ENCODE data around the gene NXN. TPM values are rescaled to one million over a fixed set of nuclear protein-coding genes. Genes with fewer than 3 reads are reported as not detected.
"Not testable (repeated sequence)": the region's sequence is repeated elsewhere in the genome, so short reads cannot be mapped to it uniquely, and the experiment has no call there.

Gene NXN
- total and polyA plus RNA-seq, 9 donors = 36.8 to 58.9 (median 54.1) TPM

- Histone ChIP-seq H3K4me3 (ENCODE audit: low read length) (no peak overlapping the region), H3K9me3 (replicated peaks; ENCODE audit: control insufficient read depth, low read depth, low read length) (no peaks in the 10 kb centered on the region), H3K36me3 (ENCODE audit: control insufficient read depth, insufficient read depth, low read length) (peaks cover 61% of the 10 kb centered on the region), H3K27me3 (ENCODE audit: control insufficient read depth, insufficient read depth, low read length) (no peaks in the 10 kb centered on the region), H3K27ac (ENCODE audit: low read length) (peak overlapping the region; percentile 88), H3K4me1 (ENCODE audit: control insufficient read depth, insufficient read depth, low read length) (peaks cover 21% of the 10 kb centered on the region)
- 86% methylated on average over 4 of the region's 9 CpGs for WGBS (ENCODE audit: insufficient coverage)
- no peak for DNase-seq
Observed at GRCh38 chr17:795721-796120, 183.9 kb downstream of the NXN start.

DNA sequence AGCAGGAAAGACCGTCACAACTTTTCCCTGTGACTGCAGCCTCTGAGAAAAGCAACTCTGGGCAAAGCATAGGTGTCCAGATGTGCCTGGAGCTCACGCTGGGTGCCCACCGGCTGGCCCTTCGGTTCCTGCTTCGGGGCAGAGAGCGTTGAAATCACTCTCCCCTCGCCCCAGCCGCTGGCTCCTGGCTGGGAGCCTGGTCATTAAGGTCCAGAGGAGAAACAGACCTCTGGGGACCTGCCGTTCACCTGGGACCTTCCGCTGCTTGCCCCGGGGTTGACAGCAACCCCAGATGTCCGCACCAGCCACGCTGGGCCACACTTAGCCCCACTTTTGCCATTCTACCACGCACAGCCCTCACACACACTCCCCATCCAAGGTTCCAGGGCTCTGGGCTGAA lies 184.3 kb downstream of the NXN start:
- WGBS (ENCODE audit: insufficient coverage) = 36% methylated on average over 12 of the region's 14 CpGs
- H3K4me3 ChIP-seq (ENCODE audit: low read length) = peak overlapping the region; percentile 19
- H3K27ac ChIP-seq (ENCODE audit: low read length) = peak overlapping the region; percentile 88
- no peak for DNase-seq
- no peaks in the 10 kb centered on the region for H3K9me3 ChIP-seq (replicated peaks; ENCODE audit: control insufficient read depth, low read depth, low read length)
- no peaks in the 10 kb centered on the region for H3K27me3 ChIP-seq (ENCODE audit: control insufficient read depth, insufficient read depth, low read length)
- H3K36me3 ChIP-seq (ENCODE audit: control insufficient read depth, insufficient read depth, low read length) = peaks cover 57% of the 10 kb centered on the region
- H3K4me1 ChIP-seq (ENCODE audit: control insufficient read depth, insufficient read depth, low read length) = peaks cover 21% of the 10 kb centered on the region

DNA sequence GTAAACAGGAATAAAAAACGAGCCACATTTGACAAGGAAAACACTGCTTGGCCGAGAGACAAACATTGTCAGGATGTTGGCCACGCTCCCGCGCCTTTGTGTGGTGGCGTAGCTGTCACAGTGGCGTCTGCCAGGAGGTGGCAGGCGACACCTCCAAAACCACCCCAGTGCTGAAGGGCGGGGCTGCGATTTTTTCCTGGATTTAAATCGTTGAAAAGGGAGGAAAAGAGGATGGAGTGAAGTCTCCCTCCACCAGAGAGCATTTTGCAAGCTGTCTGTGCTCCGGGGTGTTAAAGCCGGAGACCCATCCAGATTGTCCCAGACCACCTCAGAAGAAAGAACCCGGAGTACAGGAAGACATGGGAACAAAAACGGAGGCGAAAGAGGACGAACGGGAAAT lies 184.7 kb downstream of the NXN start:
- H3K9me3 ChIP-seq (replicated peaks; ENCODE audit: control insufficient read depth, low read depth, low read length) = no peaks in the 10 kb centered on the region
- peaks cover 56% of the 10 kb centered on the region for H3K36me3 ChIP-seq (ENCODE audit: control insufficient read depth, insufficient read depth, low read length)
- H3K27ac ChIP-seq (ENCODE audit: low read length) = peak overlapping the region; percentile 88
- no peaks in the 10 kb centered on the region for H3K27me3 ChIP-seq (ENCODE audit: control insufficient read depth, insufficient read depth, low read length)
- peaks cover 21% of the 10 kb centered on the region for H3K4me1 ChIP-seq (ENCODE audit: control insufficient read depth, insufficient read depth, low read length)
- 6% methylated on average over 9 of the region's 18 CpGs for WGBS (ENCODE audit: insufficient coverage)
- DNase-seq = peak; percentile 95
- peak overlapping the region; percentile 19 for H3K4me3 ChIP-seq (ENCODE audit: low read length)

DNA sequence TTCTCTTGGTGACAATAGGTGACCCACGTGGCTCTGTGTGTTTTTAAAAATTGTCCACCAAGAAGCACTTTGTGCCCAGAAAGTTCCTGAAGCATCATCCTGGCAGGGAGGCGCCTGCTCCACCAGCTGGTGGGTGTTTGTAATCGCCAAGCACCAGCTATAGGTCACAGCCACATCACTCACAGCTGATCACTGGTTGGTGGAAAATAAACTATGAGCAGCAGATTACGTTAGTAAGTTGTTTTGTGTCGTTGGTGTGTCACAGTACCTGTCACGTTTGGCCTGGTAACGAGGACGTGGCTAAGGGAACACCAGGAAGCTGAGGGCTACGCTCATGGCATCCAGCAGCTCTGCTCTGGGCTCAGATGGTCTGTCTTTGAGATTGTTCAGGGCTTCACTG lies 187.3 kb downstream of the NXN start:
- H3K4me3 ChIP-seq (ENCODE audit: low read length) = no peak overlapping the region
- WGBS (ENCODE audit: insufficient coverage) = 81% methylated on average over 7 of the region's 9 CpGs
- no peaks in the 10 kb centered on the region for H3K9me3 ChIP-seq (replicated peaks; ENCODE audit: control insufficient read depth, low read depth, low read length)
- peaks cover 20% of the 10 kb centered on the region for H3K4me1 ChIP-seq (ENCODE audit: control insufficient read depth, insufficient read depth, low read length)
- no peak for DNase-seq
- H3K36me3 ChIP-seq (ENCODE audit: control insufficient read depth, insufficient read depth, low read length) = peaks cover 62% of the 10 kb centered on the region
- no peaks in the 10 kb centered on the region for H3K27me3 ChIP-seq (ENCODE audit: control insufficient read depth, insufficient read depth, low read length)
- H3K27ac ChIP-seq (ENCODE audit: low read length) = no peak overlapping the region

- no peaks in the 10 kb centered on the region for H3K27me3 ChIP-seq (ENCODE audit: control insufficient read depth, insufficient read depth, low read length)
- WGBS (ENCODE audit: insufficient coverage) = 87% methylated on average over 16 of the region's 19 CpGs
- H3K4me3 ChIP-seq (ENCODE audit: low read length) = no peak overlapping the region
- DNase-seq = no peak
- no peak overlapping the region for H3K27ac ChIP-seq (ENCODE audit: low read length)
- H3K9me3 ChIP-seq (replicated peaks; ENCODE audit: control insufficient read depth, low read depth, low read length) = no peaks in the 10 kb centered on the region
- peaks cover 16% of the 10 kb centered on the region for H3K4me1 ChIP-seq (ENCODE audit: control insufficient read depth, insufficient read depth, low read length)
- H3K36me3 ChIP-seq (ENCODE audit: control insufficient read depth, insufficient read depth, low read length) = peaks cover 57% of the 10 kb centered on the region
Observed at GRCh38 chr17:791829-792228, 187.7 kb downstream of the NXN start.

DNA sequence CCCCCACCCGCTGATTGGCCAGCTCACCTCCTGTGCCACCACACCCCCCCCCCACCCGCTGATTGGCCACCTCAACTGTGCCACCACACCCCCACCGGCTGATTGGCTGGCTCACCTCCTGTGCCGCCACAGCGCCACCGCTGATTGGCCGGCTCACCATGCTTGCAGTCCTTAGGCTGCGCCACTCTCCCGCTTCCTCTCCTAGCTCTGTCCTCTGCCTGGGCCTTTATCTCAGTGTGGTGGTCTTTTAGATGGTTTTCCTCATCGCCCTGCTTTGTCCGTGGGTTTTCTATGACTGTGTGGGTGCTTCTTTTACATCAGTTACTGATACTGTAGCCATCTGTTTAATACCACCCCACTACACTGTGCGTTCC lies 188.7 kb downstream of the NXN start:
- not testable (repeated sequence) for H3K4me3 ChIP-seq (ENCODE audit: low read length)

GRCh38 chr17:789931-790873 lies 189.4 kb downstream of the NXN start:
- not testable (repeated sequence) for H3K4me3 ChIP-seq (ENCODE audit: low read length); H3K27me3 ChIP-seq (ENCODE audit: control insufficient read depth, insufficient read depth, low read length); H3K27ac ChIP-seq (ENCODE audit: low read length); DNase-seq; H3K4me1 ChIP-seq (ENCODE audit: control insufficient read depth, insufficient read depth, low read length); H3K9me3 ChIP-seq (replicated peaks; ENCODE audit: control insufficient read depth, low read depth, low read length)
- peaks cover 49% of the 10 kb centered on the region for H3K36me3 ChIP-seq (ENCODE audit: control insufficient read depth, insufficient read depth, low read length)
- 48% methylated on average over 23 of the region's 38 CpGs for WGBS (ENCODE audit: insufficient coverage)

More for the DNA sequence above, 188.7 kb downstream of the NXN start:
- not testable (repeated sequence) for H3K27me3 ChIP-seq (ENCODE audit: control insufficient read depth, insufficient read depth, low read length); H3K9me3 ChIP-seq (replicated peaks; ENCODE audit: control insufficient read depth, low read depth, low read length); DNase-seq; H3K27ac ChIP-seq (ENCODE audit: low read length)
- 54% methylated on average over 5 of the region's 12 CpGs for WGBS (ENCODE audit: insufficient coverage)
- Histone ChIP-seq H3K4me1 (ENCODE audit: control insufficient read depth, insufficient read depth, low read length) (peaks cover 15% of the 10 kb centered on the region), H3K36me3 (ENCODE audit: control insufficient read depth, insufficient read depth, low read length) (peaks cover 51% of the 10 kb centered on the region)

DNA sequence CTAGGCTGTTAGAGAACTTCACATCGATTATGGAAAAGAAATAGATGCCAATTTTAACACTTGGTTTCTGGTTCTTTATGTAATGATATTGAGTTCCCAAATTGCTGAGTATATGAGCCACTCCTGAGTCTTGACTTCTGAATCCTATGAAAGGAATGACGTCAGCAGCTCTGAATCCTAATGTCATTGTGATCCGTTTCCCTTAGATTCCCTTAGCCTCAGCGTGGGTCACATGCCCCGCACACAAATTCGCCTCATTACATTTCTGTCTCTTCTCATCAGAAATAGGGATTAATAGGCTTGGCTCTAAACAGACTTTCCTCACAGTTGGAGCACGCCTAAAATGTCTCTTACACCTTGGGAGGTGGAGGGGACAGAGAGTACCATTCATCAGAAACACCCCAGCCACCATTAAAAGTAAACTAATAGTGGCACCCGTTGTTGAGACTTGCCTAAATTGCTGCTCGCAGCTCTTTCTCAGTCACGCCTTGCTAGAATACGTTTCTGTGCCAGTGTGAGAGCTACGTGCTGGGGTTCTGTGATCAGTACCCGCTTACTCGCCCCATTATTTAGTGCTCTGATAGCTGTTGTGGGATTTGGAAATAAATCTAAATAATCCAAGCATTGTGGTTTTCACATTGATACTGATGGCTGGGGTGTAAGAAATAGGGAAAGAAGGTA lies 190.3 kb downstream of the NXN start:
- no peaks in the 10 kb centered on the region for H3K27me3 ChIP-seq (ENCODE audit: control insufficient read depth, insufficient read depth, low read length)
- 87% methylated on average over 9 of the region's 14 CpGs for WGBS (ENCODE audit: insufficient coverage)
- H3K36me3 ChIP-seq (ENCODE audit: control insufficient read depth, insufficient read depth, low read length) = peaks cover 53% of the 10 kb centered on the region
- H3K9me3 ChIP-seq (replicated peaks; ENCODE audit: control insufficient read depth, low read depth, low read length) = no peaks in the 10 kb centered on the region
- no peak overlapping the region for H3K27ac ChIP-seq (ENCODE audit: low read length)
- no peaks in the 10 kb centered on the region for H3K4me1 ChIP-seq (ENCODE audit: control insufficient read depth, insufficient read depth, low read length)
- H3K4me3 ChIP-seq (ENCODE audit: low read length) = no peak overlapping the region
- DNase-seq = no peak

DNA sequence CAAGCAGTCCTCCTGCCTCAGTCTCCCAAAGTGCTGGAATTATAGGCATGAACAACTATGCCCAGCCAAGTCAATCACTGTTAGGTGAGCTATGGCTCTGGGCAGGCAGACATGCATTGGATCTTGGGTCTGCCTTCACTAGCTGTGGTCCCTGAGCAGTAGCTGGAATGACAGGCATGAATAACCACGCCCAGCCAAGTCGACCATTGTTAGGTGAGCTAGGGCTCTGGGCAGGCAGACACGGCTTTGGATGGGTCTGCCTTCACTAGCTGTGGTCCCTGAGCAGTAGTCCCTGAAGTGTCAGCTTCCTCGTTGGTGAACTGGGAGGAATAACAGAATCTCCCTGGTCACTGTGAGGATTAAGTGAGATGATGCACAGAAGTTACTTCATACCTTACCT lies 191.0 kb downstream of the NXN start:
- Histone ChIP-seq H3K4me3 (ENCODE audit: low read length) (no peak overlapping the region), H3K36me3 (ENCODE audit: control insufficient read depth, insufficient read depth, low read length) (peaks cover 55% of the 10 kb centered on the region), H3K9me3 (replicated peaks; ENCODE audit: control insufficient read depth, low read depth, low read length) (no peaks in the 10 kb centered on the region), H3K27me3 (ENCODE audit: control insufficient read depth, insufficient read depth, low read length) (no peaks in the 10 kb centered on the region), H3K27ac (ENCODE audit: low read length) (no peak overlapping the region), H3K4me1 (ENCODE audit: control insufficient read depth, insufficient read depth, low read length) (no peaks in the 10 kb centered on the region)
- WGBS (ENCODE audit: insufficient coverage) = 79% methylated on average over 3 of the region's 4 CpGs
- DNase-seq = no peak

GRCh38 chr17:787641-788221 lies 191.8 kb downstream of the NXN start:
- H3K4me3 ChIP-seq (ENCODE audit: low read length) = no peak overlapping the region

More at GRCh38 chr17:787641-788221, 191.8 kb downstream of the NXN start:
- Histone ChIP-seq H3K27ac (ENCODE audit: low read length) (no peak overlapping the region), H3K9me3 (replicated peaks; ENCODE audit: control insufficient read depth, low read depth, low read length) (no peaks in the 10 kb centered on the region), H3K36me3 (ENCODE audit: control insufficient read depth, insufficient read depth, low read length) (peaks cover 51% of the 10 kb centered on the region), H3K4me1 (ENCODE audit: control insufficient read depth, insufficient read depth, low read length) (peaks cover 6% of the 10 kb centered on the region), H3K27me3 (ENCODE audit: control insufficient read depth, insufficient read depth, low read length) (no peaks in the 10 kb centered on the region)
- WGBS (ENCODE audit: insufficient coverage) = 100% methylated on average over 4 of the region's 12 CpGs
- DNase-seq = no peak

Data from muscle of leg (tissue), 11 donors.